ENCODE results near the gene RASGRP2. TPM values are rescaled to one million over a fixed set of nuclear protein-coding genes. Genes with fewer than 3 reads are reported as not detected.

RASGRP2 gene
- total and polyA plus RNA-seq, 2 of the 8 experiments (the other 6 are each of a cell fraction or from before 2014, with no cell fraction given), result 40.6 to 45.7 TPM

DNA sequence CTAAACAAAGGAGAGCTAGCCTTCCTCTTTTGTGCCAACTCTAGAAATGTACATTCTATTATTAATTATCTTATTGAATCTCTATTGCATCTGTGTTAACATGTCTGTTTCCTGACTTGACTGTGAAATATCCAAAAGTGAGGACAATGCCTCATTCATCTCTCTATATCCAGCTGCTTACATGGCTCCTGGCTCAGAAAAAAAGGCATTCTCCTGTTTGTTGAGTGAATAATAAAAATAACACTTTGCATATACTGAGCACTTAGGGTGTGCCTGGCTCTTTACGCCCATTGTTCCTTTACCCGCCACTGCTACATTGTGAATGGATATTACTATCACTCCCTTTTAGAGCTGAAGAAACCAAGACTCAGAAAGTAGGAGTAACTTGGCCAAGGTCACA, 40.9 kb downstream of the RASGRP2 start:
- H2BK120ac ChIP-seq (replicated peaks; ENCODE audit: low read depth, low read length), result no peak overlapping the region
- H3K18ac ChIP-seq (ENCODE audit: extremely low read depth, low read length), result no peak overlapping the region
- no peak overlapping the region for H2BK5ac ChIP-seq (ENCODE audit: low read depth, low read length)
- H3K4me2 ChIP-seq (ENCODE audit: insufficient read depth in 1 of 2, low read depth in 2 of 2, low read length in 2 of 2), result no peak overlapping the region
- no peak overlapping the region for H3K4ac ChIP-seq (replicated peaks; ENCODE audit: insufficient read length, low read depth, low read length)
- H2AK5ac ChIP-seq (ENCODE audit: low read depth, low read length), result no peak overlapping the region
- no peak overlapping the region for H2BK15ac ChIP-seq (ENCODE audit: low read length)
- no peak overlapping the region for H3K23ac ChIP-seq (ENCODE audit: insufficient read length)
- H3K14ac ChIP-seq (ENCODE audit: insufficient read length), result no peak overlapping the region
- no peak overlapping the region for H3K27ac ChIP-seq (ENCODE audit: low read depth, low read length)
- 0 out of 7 replicates have a peak, but pooled peaks cover 0 to 2% (median 0%) of the 10 kb centered on the region in 4 experiments for H3K27me3 ChIP-seq (replicated peaks in 1 of 4; ENCODE audit: control insufficient read depth in 3 of 4, extremely low read depth in 1 of 4, insufficient read depth in 3 of 4, low read length in 3 of 4)
- no peaks in the 10 kb centered on the region for H4K20me1 ChIP-seq (replicated peaks in 1 of 2; ENCODE audit: control insufficient read depth in 1 of 2, insufficient read depth in 2 of 2, low read length in 2 of 2)
- H3K79me1 ChIP-seq (ENCODE audit: low read depth, low read length), result no peaks in the 10 kb centered on the region
- POLR2A ChIA-PET (ENCODE audit: partially characterized antibody), result interaction anchor here (2.2 kb wide), 1 partner anchor 23 kb away, joined by 7 read pairs; no protein-coding TSS in a partner anchor
- no peak overlapping the region for H2BK12ac ChIP-seq (ENCODE audit: low read depth, low read length)
- H3K9me3 ChIP-seq (ENCODE audit: insufficient read depth in 2 of 2, low read depth in 1 of 2, low read length in 1 of 2), result no peaks in the 10 kb centered on the region
- DNase-seq (ENCODE audit: low read depth in 1 of 2, low spot score in 2 of 2), result no peak
- peaks cover 0 to 3% (median 2%) of the 10 kb centered on the region in 4 experiments; a peak in 3 of 7 replicates for H3K4me1 ChIP-seq (replicated peaks in 1 of 4; ENCODE audit: control insufficient read depth in 3 of 4, insufficient read depth in 4 of 4, low read length in 3 of 4)
- H3K79me2 ChIP-seq (ENCODE audit: control insufficient read depth in 1 of 2, insufficient read depth in 2 of 2, low read length in 2 of 2), result no peaks in the 10 kb centered on the region
- no peak overlapping the region for H4K5ac ChIP-seq (ENCODE audit: insufficient read length, low read depth, low read length)
- H3K4me3 ChIP-seq (ENCODE audit: extremely low read depth in 1 of 4, insufficient read depth in 2 of 4, low read depth in 3 of 4, low read length in 4 of 4), result no peak overlapping the region
- H3K23me2 ChIP-seq (ENCODE audit: low read depth, low read length), result no peaks in the 10 kb centered on the region
- H3K56ac ChIP-seq (replicated peaks; ENCODE audit: insufficient read length, low read depth, low read length), result no peak overlapping the region
- 87% methylated on average over 2 of the region's 2 CpGs; no CpG with 5 or more reads in 1 of the 2 experiments for WGBS, 2 experiments (ENCODE audit: extremely low coverage in 1 of 2, insufficient coverage in 1 of 2, insufficient read length in 1 of 2, insufficient replicate concordance in 2 of 2, low coverage in 1 of 2, low lambda C conversion rate in 2 of 2, missing lambda C conversion rate in 1 of 2)
- no peak overlapping the region for H3K9ac ChIP-seq (replicated peaks in 1 of 4; ENCODE audit: extremely low read depth in 1 of 4, low read depth in 3 of 4, low read length in 3 of 4)
- FAIRE-seq, result no peak
- no peak overlapping the region for H2AFZ ChIP-seq (ENCODE audit: low read length)
- no peak overlapping the region for H2BK20ac ChIP-seq (ENCODE audit: low read length)
- H4K8ac ChIP-seq (ENCODE audit: extremely low read depth, insufficient read depth, low read length), result no peak overlapping the region
- no peak overlapping the region for H4K91ac ChIP-seq (replicated peaks; ENCODE audit: insufficient read length, low read length)
- H3K36me3 ChIP-seq (ENCODE audit: control insufficient read depth in 2 of 4, insufficient read depth in 4 of 4, low read length in 3 of 4), result no peaks in the 10 kb centered on the region
- CTCF ChIA-PET (ENCODE audit: partially characterized antibody), result interaction anchor here (0.6 to 4.5 kb wide), 9 partner anchors 10 to 135 kb away, joined by 3 to 41 read pairs (median 11); no protein-coding TSS in a partner anchor
- TF ChIP-seq RBBP5 (IDR thresholded peaks at IDR 0.05; ENCODE audit: borderline replicate concordance, low read depth, low read length) (no peak), TAF1 (IDR thresholded peaks at IDR 0.05; ENCODE audit: low read depth, low read length) (no peak), POLR2A (IDR thresholded peaks at IDR 0.05; ENCODE audit: control extremely low read depth in 1 of 2, low read depth in 2 of 2, low read length in 2 of 2) (no peak), SIN3A (conservative IDR thresholded peaks at IDR 0.05 in 1 of 2, IDR thresholded peaks at IDR 0.05 in 1 of 2; ENCODE audit: low read depth in 1 of 2, low read length in 2 of 2) (no peak), TAF7 (optimal IDR thresholded peaks at IDR 0.05; ENCODE audit: borderline replicate concordance, low read depth, low read length) (no peak), TEAD4 (IDR thresholded peaks at IDR 0.05; ENCODE audit: low read depth, low read length) (no peak), GABPA (IDR thresholded peaks at IDR 0.05; ENCODE audit: borderline replicate concordance, insufficient read depth, low read length) (no peak), POU5F1 (IDR thresholded peaks at IDR 0.05; ENCODE audit: low read depth, low read length) (no peak), BACH1 (IDR thresholded peaks at IDR 0.05; ENCODE audit: low read length) (no peak), BCL11A (IDR thresholded peaks at IDR 0.05; ENCODE audit: low read depth in 2 of 2, low read length in 2 of 2) (no peak), TCF12 (IDR thresholded peaks at IDR 0.05; ENCODE audit: low read depth, low read length) (no peak), MAFK (IDR thresholded peaks at IDR 0.05; ENCODE audit: low read depth, low read length) (no peak), GTF2F1 (IDR thresholded peaks at IDR 0.05; ENCODE audit: borderline replicate concordance, low read depth, low read length) (no peak), EGR1 (IDR thresholded peaks at IDR 0.05; ENCODE audit: borderline replicate concordance, low read depth, low read length) (no peak), NRF1 (IDR thresholded peaks at IDR 0.05; ENCODE audit: low read depth, low read length) (no peak)
